HepG2 (cell line): ENCODE measurements around the gene TMEM53. TPM values are rescaled to one million over a fixed set of nuclear protein-coding genes. Genes with fewer than 3 reads are reported as not detected.

Experiments used
- ATAC-seq: fragments of 200-7000 bp; cut with Tn5 transposase; 3 replicates; pipeline ENCODE4 v1.9.1; 2020; ENCODE audit warnings: mild to moderate bottlenecking, moderate library complexity
- BruUV-seq: library from RNA; stranded (reverse); fragments of 400-500 nt; replicated peaks from 2 replicates; lab custom pipeline; 2021; lab: Mats Ljungman, UMichigan
- CTCF ChIA-PET: fragments of 300-600 bp; formaldehyde crosslinking; extraction: SDS; loops from one replicate; lab custom pipeline; 2021; ENCODE audit warnings: low total read pairs, inconsistent platforms, low intra/inter-chr PET ratio; lab: Yijun Ruan, JAX
- POLR2A ChIA-PET: fragments of 350-600 bp; sonication (Branson Sonifier 250); formaldehyde crosslinking; loops from one replicate; lab custom pipeline; 2020; ENCODE audit warnings: antibody characterized with exemption, inconsistent platforms; lab: Yijun Ruan, JAX
- DNase-seq: peaks from one replicate; pipeline ENCODE4 v3.0.0-alpha.2; 2015; ENCODE audit warnings: low spot score
- FAIRE-seq: peaks from 3 replicates; lab custom pipeline; 2011; peaks lifted over from hg19 to GRCh38; lab: Jason Lieb, UNC
- H2AFZ ChIP-seq: one replicate; pipeline ENCODE4 v1.6.1; 2011; ENCODE audit warnings: low read length, inconsistent platforms
- H3K27ac ChIP-seq: fragments of 300-600 bp; 3 replicates; pipeline ENCODE4 v1.8.0; 2011; ENCODE audit warnings: mixed run types, mild to moderate bottlenecking, mixed read lengths, low read length, inconsistent platforms; ENCODE audit not compliant: insufficient read depth; ENCODE audit errors: extremely low read length
- H3K27me3 ChIP-seq, 2 experiments: fragments of 200-600 bp in 1 of 2; 2 replicates in 1 of 2; 3 replicates in 1 of 2; pipeline versions ENCODE4 v1.6.0 to v1.8.0; 2011; ENCODE audit warnings: low read length in 2 of 2, mild to moderate bottlenecking in 2 of 2, moderate library complexity in 2 of 2, inconsistent platforms in 1 of 2; ENCODE audit not compliant: insufficient read depth in 2 of 2, control insufficient read depth in 1 of 2
- H3K36me3 ChIP-seq, 2 experiments: fragments of 200-600 bp in 1 of 2; replicated peaks in 1 of 2; 2 replicates in 1 of 2; 3 replicates in 1 of 2; pipeline versions ENCODE4 v1.5.1 to v1.8.0; 2011; ENCODE audit warnings: low read length in 2 of 2, inconsistent platforms in 1 of 2; ENCODE audit not compliant: insufficient read depth in 2 of 2, control insufficient read depth in 1 of 2
- H3K4me1 ChIP-seq: 2 replicates; pipeline ENCODE4 v1.5.1; 2012; ENCODE audit warnings: low read length, inconsistent platforms; ENCODE audit not compliant: insufficient read depth
- H3K4me2 ChIP-seq: 2 replicates; pipeline ENCODE4 v1.6.0; 2011; ENCODE audit warnings: low read depth, low read length, inconsistent platforms
- H3K4me3 ChIP-seq, 3 experiments: fragments of 200-600 bp in 1 of 3; sonication (generic), shearing (Covaris generic) in 1 of 3; replicated peaks in 1 of 3; 2 replicates each; pipeline ENCODE4 v1.5.1; 2011 to 2016; ENCODE audit warnings: low read length in 3 of 3, inconsistent platforms in 2 of 3, low read depth in 2 of 3, mild to moderate bottlenecking in 2 of 3, control low read depth in 1 of 3, mixed read lengths in 1 of 3; ENCODE audit not compliant: insufficient read depth in 1 of 3
- H3K79me2 ChIP-seq: one replicate; pipeline ENCODE4 v1.6.1; 2011; ENCODE audit warnings: low read length, inconsistent platforms; ENCODE audit not compliant: insufficient read depth
- H3K9ac ChIP-seq: 2 replicates; pipeline ENCODE4 v1.6.0; 2011; ENCODE audit warnings: mild to moderate bottlenecking, low read depth, low read length, inconsistent platforms; ENCODE audit not compliant: insufficient read depth
- H3K9me3 ChIP-seq: 2 replicates; pipeline ENCODE4 v1.5.1; 2012; ENCODE audit warnings: mild to moderate bottlenecking, low read length
- H4K20me1 ChIP-seq: 2 replicates; pipeline ENCODE4 v1.6.0; 2011; ENCODE audit warnings: inconsistent platforms, mild to moderate bottlenecking, low read length, moderate library complexity; ENCODE audit not compliant: insufficient read depth
- ATF2 ChIP-seq: sonication (generic); formaldehyde crosslinking; IDR thresholded peaks from 2 replicates; pipeline ENCODE4 v1.4.0; 2020; ENCODE audit warnings: missing genetic modification reagents
- ELF1 ChIP-seq: sonication (generic); formaldehyde crosslinking; IDR thresholded peaks from 2 replicates; pipeline ENCODE4 v1.4.0; 2020; ENCODE audit warnings: missing genetic modification reagents
- KAT7 ChIP-seq: IDR thresholded peaks from 2 replicates; pipeline ENCODE4 v1.6.1; 2018; ENCODE audit warnings: borderline replicate concordance, missing compliant biosample characterization
- NR2F1 ChIP-seq, 2 experiments: fragments of 450-650 bp in 1 of 2; formaldehyde crosslinking in 1 of 2; IDR thresholded peaks; 2 replicates each; pipeline versions ENCODE4 v1.5.0 to v1.6.1; 2016 to 2020; ENCODE audit warnings: mild to moderate bottlenecking in 1 of 2, missing compliant biosample characterization in 1 of 2, missing genetic modification reagents in 1 of 2, moderate library complexity in 1 of 2
- RAD21 ChIP-seq: fragments of 450-650 bp; formaldehyde crosslinking; IDR thresholded peaks from 2 replicates; pipeline ENCODE4 v1.5.0; 2020; ENCODE audit warnings: mild to moderate bottlenecking
- RFXANK ChIP-seq: IDR thresholded peaks from 2 replicates; pipeline ENCODE4 v1.6.1; 2016
- SALL2 ChIP-seq: sonication (generic); formaldehyde crosslinking; IDR thresholded peaks from 2 replicates; pipeline ENCODE4 v1.8.1; 2023; ENCODE audit warnings: mild to moderate bottlenecking, missing genetic modification reagents, inconsistent platforms
- SOX6 ChIP-seq, 2 experiments: fragments of 450-650 bp in 1 of 2; sonication (generic) in 1 of 2; formaldehyde crosslinking in 1 of 2; IDR thresholded peaks; 2 replicates each; pipeline versions ENCODE4 v1.4.0 to v1.6.1; 2017 to 2020; ENCODE audit warnings: antibody characterized with exemption in 1 of 2, mild to moderate bottlenecking in 1 of 2, missing genetic modification reagents in 1 of 2
- SYNCRIP ChIP-seq: fragments of 200-400 bp; formaldehyde crosslinking; IDR thresholded peaks from 2 replicates; pipeline ENCODE4 v1.6.1; 2018; ENCODE audit warnings: mild to moderate bottlenecking, low read depth, low read length; ENCODE audit not compliant: insufficient read depth
- ZBTB7A ChIP-seq: sonication (generic); formaldehyde crosslinking; IDR thresholded peaks from 2 replicates; pipeline ENCODE4 v1.8.0; 2022; ENCODE audit warnings: mild to moderate bottlenecking, missing genetic modification reagents
- ZBTB7B ChIP-seq: sonication (generic); formaldehyde crosslinking; IDR thresholded peaks from 2 replicates; pipeline ENCODE4 v1.4.0; 2020; ENCODE audit warnings: missing genetic modification reagents
- ZNF33B ChIP-seq: sonication (generic); formaldehyde crosslinking; IDR thresholded peaks from 2 replicates; pipeline ENCODE4 v1.5.1; 2020; ENCODE audit warnings: mild to moderate bottlenecking, missing genetic modification reagents
- ZNF512 ChIP-seq: sonication (generic); formaldehyde crosslinking; IDR thresholded peaks from 2 replicates; pipeline ENCODE4 v1.4.0; 2020; ENCODE audit warnings: mild to moderate bottlenecking, missing genetic modification reagents
- ZNF547 ChIP-seq: sonication (generic); formaldehyde crosslinking; IDR thresholded peaks from 2 replicates; pipeline ENCODE4 v1.5.1; 2020; ENCODE audit warnings: mild to moderate bottlenecking, missing genetic modification reagents
- ZNF558 ChIP-seq: sonication (generic); formaldehyde crosslinking; IDR thresholded peaks from 2 replicates; pipeline ENCODE4 v1.9.0; 2022; ENCODE audit warnings: mild to moderate bottlenecking, missing genetic modification reagents, borderline replicate concordance
- ZNF577 ChIP-seq: sonication (generic); formaldehyde crosslinking; IDR thresholded peaks from 2 replicates; pipeline ENCODE4 v1.4.0; 2020; ENCODE audit warnings: mild to moderate bottlenecking, low read depth, missing genetic modification reagents, borderline replicate concordance
- ZNF704 ChIP-seq: sonication (generic); formaldehyde crosslinking; IDR thresholded peaks from 2 replicates; pipeline ENCODE4 v1.8.1; 2023; ENCODE audit warnings: mild to moderate bottlenecking, inconsistent platforms, moderate library complexity, missing genetic modification reagents, borderline replicate concordance
- ZNF891 ChIP-seq: sonication (generic); formaldehyde crosslinking; IDR thresholded peaks from 2 replicates; pipeline ENCODE4 v1.5.0; 2020; ENCODE audit warnings: mild to moderate bottlenecking, missing genetic modification reagents
- WGBS: methylation state at CpG from one replicate; pipeline ENCODE4 v1.1.6; 2017; ENCODE audit warnings: low lambda C conversion rate; 5-methylcytosine and 5-hydroxymethylcytosine counted together
- in situ Hi-C: cut with HindIII; loops from 2 replicates; pipeline ENCODE4 v1.10.0; 2017; ENCODE audit warnings: low pct_unique_long_range_greater_than_20kb; ENCODE audit not compliant: extremely low pct_ligation_motif_present
- intact Hi-C: fragments of 100-400 bp; cut with micrococcal nuclease; formaldehyde crosslinking; loops from one replicate; pipeline ENCODE4 v1.10.0; 2022; ENCODE audit not compliant: unreplicated experiment
- polyA plus RNA-seq, 8 experiments: library from polyadenylated mRNA; depleted of rRNA in 3 of 8; stranded (reverse) in 7 of 8; unstranded in 1 of 8; fragments of >200 nt; fragmentation: Illumina TruSeq in 4 of 8; extraction: Trizol in 4 of 8; gene quantifications; 2 replicates each; pipeline versions ENCODE4 v1.2.1 to v1.2.3, GENCODE V29; 2011 to 2016; ENCODE audit warnings: low read depth in 4 of 8, missing spikeins in 1 of 8, mixed read lengths in 1 of 8; ENCODE audit not compliant: insufficient read depth in 1 of 8
- total RNA-seq, 5 experiments: library from RNA; depleted of rRNA; stranded (reverse); fragments of >200 nt; fragmentation: Illumina TruSeq; extraction: Trizol; gene quantifications; 2 replicates each; pipeline ENCODE4 v1.2.3, GENCODE V29; 2016; ENCODE audit warnings: low read depth in 1 of 5

Gene TMEM53
- total and polyA plus RNA-seq, 2 of the 13 experiments (the other 11 are each of a cell fraction or from before 2014, with no cell fraction given) = 12.6 to 20.2 TPM

GRCh38 chr1:44620072-44620471 is 54.2 kb downstream of the TMEM53 start:
- Histone ChIP-seq H2AFZ (no peak overlapping the region), H3K36me3 (peaks cover 0 to 11% of the 10 kb centered on the region in 2 experiments; a peak in 2 of 5 replicates), H3K4me2 (no peak overlapping the region), H4K20me1 (no peaks in the 10 kb centered on the region), H3K4me1 (peaks cover 15% of the 10 kb centered on the region; the same call in 1 of the 2 replicates), H3K27me3 (peaks cover 0 to 32% of the 10 kb centered on the region in 2 experiments; a peak in 2 of 5 replicates), H3K9me3 (no peaks in the 10 kb centered on the region), H3K9ac (no peak overlapping the region), H3K79me2 (no peaks in the 10 kb centered on the region), H3K4me3 (no peak overlapping the region), H3K27ac (no peak overlapping the region)
- in situ Hi-C loops = no loop called here
- CTCF ChIA-PET = no interaction called here
- intact Hi-C loops = no loop called here
- no TSS peak for BruUV-seq
- FAIRE-seq (no peak), DNase-seq (no peak), ATAC-seq (no peak)
- POLR2A ChIA-PET = interaction anchor here (3.4 kb wide), 1 partner anchor 12 kb away, joined by 18 read pairs; no protein-coding TSS in a partner anchor
- TF ChIP-seq SALL2 (no peak), NR2F1 (CRISPR knock-in tag; IDR thresholded peaks at IDR 0.05) (no peak), RAD21 (no peak), ELF1 (CRISPR knock-in tag) (no peak), ZNF558 (CRISPR knock-in tag) (no peak), ZNF512 (CRISPR knock-in tag) (no peak), ZNF547 (no peak), ZNF704 (CRISPR knock-in tag) (no peak), ZBTB7B (CRISPR knock-in tag) (no peak), ZNF33B (no peak), ATF2 (no peak), ZNF891 (CRISPR knock-in tag) (no peak), SYNCRIP (no peak), SOX6 (IDR thresholded peaks at IDR 0.05) (no peak), SOX6 (CRISPR knock-in tag; IDR thresholded peaks at IDR 0.05) (no peak), ZBTB7A (no peak), RFXANK (CRISPR knock-in tag) (no peak), KAT7 (no peak), ZNF577 (CRISPR knock-in tag) (no peak)
- 71% methylated on average over 3 of the region's 3 CpGs for WGBS
